LNCaP clone FGC (cell line): Measurements from ENCODE around the gene IRGC.
A peak's percentile ranks its signal among the peaks of the same experiment; 100 is the strongest.

Experiments used
- DNase-seq: peaks from one replicate; pipeline ENCODE4 v3.0.0-alpha.2; 2011; ENCODE audit warnings: low read depth
- H3K4me3 ChIP-seq: 2 replicates; pipeline ENCODE4 v1.5.1; 2011; ENCODE audit warnings: mild to moderate bottlenecking, low read depth, low read length, control low read depth
- CTCF ChIP-seq: IDR thresholded peaks from 2 replicates; pipeline ENCODE4 v1.5.1; 2012; ENCODE audit warnings: mild to moderate bottlenecking; ENCODE audit not compliant: control insufficient read depth, insufficient read depth; ENCODE audit errors: extremely low read depth

Gene IRGC

GRCh38 chr19:43715776-43716175 is at the start of gene IRGC:
Gene IRGC (plus strand): TSS chr19:43716076. CDS start chr19:43718559, 2,483 bp downstream.
- TF ChIP-seq CTCF = no peak
- no peak for DNase-seq

GRCh38 chr19:43667126-43667875 is 48.6 kb upstream of the IRGC start:
- no peak for TF ChIP-seq CTCF
- DNase-seq = no peak
- peak overlapping the region; percentile 30; the same call in 1 of the 2 replicates for H3K4me3 ChIP-seq

More at GRCh38 chr19:43715776-43716175, at the start of gene IRGC:
- no peak within 1 kb of the TSS for H3K4me3 ChIP-seq

GRCh38 chr19:43667876-43668405 is 47.9 kb upstream of the IRGC start:
- no peak for TF ChIP-seq CTCF

GRCh38 chr19:43668406-43669109 is 47.3 kb upstream of the IRGC start:
- no peak for TF ChIP-seq CTCF
- peak; percentile 90 for DNase-seq

More at GRCh38 chr19:43667876-43668405, 47.9 kb upstream of the IRGC start:
- no peak for DNase-seq
- peak overlapping the region; percentile 30 for H3K4me3 ChIP-seq

GRCh38 chr19:43672061-43672679 is 43.7 kb upstream of the IRGC start:
- no peak for DNase-seq
- no peak for TF ChIP-seq CTCF
- no peak overlapping the region for H3K4me3 ChIP-seq

More at GRCh38 chr19:43668406-43669109, 47.3 kb upstream of the IRGC start:
- H3K4me3 ChIP-seq = peak overlapping the region; percentile 54

- no peak for TF ChIP-seq CTCF
- no peak overlapping the region for H3K4me3 ChIP-seq
- no peak for DNase-seq
These were observed 42.2 kb upstream of the IRGC start for GRCh38 chr19:43673637-43674036.
